Right hindlimb (tissue), 1 donor: ENCODE results near the gene DGUOK.

Experiments
- DNase-seq: peaks from one replicate; pipeline ENCODE4 v3.0.0-alpha.2; 2018

The DGUOK gene

DNA sequence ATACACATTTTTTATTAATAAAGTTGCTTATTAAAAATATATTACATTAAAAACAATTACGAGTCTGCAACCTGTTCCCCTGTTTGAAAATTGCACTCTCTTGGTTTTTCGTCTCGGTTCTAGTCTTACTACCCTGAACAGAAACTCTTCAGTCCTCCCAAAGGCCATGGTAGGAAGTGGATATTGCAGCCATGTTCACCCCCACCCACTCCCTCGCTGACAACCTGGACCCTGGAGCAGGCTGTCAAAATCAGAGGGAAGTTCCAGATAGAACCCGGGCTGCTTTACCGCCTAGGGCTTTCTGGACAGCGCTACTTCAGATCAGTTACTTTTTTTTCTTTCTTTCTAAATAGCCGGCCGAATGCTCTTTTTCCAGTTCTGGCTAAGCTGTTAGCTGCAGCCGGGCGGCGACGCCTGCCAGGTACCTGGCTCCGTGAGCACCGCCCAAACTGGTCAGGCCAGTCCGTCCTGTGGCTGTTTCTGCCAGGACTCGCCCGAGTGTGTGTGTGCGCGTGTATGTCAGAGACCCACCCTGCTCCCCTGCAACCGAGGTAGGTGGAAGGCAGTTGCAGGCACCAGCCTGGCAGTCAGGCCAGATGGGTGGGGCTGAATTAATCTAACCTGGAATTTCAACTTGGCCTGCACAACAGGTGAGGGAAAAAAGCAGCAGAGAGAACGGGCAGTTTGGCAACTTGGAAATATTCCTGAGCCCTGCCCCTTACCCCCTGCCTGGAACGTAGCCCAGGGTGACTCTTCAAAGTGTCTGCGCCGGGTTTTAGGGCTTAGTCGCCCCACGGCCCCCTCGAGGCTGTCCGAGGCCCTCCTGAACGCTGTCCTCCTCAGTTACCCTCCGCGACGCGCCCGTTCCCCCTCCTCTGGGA is 56.9 kb downstream of the DGUOK start:
- peak; percentile 37 for DNase-seq

DNA sequence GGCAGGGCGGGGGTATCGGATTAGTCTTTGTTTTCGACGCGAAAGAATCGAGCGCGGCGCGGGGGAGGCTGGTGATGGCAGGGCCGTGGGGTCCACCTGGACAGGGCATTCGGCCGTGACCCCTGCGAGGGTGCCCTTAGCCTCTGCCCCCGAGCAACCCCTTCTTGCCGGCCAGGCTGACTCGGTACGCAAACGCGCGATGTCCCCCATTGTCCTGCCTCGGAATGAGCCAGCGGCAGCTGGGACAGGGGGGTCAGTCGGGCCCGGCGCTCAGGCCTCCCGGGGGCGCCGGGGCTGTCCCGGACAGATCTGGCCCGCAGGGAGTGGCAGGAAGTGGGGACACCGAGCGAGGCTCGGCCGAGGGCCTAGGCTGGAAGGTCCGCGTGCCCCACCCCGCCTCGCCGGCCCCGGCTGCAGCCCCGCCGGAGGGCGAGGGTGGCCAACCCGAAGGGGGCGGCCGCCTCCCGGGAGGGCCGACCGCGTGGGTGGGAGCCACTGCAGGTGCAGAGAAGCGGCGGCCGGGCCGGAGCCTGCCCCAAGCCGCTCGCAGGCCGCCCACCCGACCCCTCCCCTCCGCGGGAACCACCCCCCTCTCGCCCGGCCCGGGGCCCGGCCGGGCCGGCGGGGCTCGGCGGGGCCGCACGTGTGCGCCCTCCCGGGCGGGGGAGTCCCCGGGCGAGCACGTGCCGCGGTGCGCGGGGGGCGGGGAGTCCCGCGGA is 57.7 kb downstream of the DGUOK start, which contains the start of gene TET3:
TSS of gene TET3 (plus strand) at position 708 of the 719 bp plus-strand sequence. CDS start 1,494 bp downstream, outside the sequence.
- DNase-seq = peak; percentile 53

DNA sequence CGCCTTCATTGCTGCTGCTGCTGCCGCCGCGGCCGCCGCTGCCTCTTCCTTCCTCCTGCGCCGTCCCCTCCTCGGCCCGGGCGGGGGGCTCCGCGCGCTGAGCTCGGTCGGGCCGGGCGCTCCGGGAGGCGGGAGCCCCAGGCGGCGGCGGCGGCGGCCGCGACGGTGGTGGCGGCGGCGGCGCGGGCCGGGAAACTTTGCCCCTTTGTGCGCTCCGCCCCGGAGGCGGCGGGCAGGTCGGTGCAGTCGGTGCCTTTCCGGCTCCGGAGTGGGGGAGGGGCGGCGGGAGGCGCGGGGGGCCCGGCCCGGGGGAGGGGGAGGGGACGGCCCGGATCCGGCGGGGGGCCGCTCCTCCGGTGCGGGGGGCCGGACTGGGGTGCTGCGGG is 58.2 kb downstream of the DGUOK start:
- DNase-seq = peak; percentile 69

DNA sequence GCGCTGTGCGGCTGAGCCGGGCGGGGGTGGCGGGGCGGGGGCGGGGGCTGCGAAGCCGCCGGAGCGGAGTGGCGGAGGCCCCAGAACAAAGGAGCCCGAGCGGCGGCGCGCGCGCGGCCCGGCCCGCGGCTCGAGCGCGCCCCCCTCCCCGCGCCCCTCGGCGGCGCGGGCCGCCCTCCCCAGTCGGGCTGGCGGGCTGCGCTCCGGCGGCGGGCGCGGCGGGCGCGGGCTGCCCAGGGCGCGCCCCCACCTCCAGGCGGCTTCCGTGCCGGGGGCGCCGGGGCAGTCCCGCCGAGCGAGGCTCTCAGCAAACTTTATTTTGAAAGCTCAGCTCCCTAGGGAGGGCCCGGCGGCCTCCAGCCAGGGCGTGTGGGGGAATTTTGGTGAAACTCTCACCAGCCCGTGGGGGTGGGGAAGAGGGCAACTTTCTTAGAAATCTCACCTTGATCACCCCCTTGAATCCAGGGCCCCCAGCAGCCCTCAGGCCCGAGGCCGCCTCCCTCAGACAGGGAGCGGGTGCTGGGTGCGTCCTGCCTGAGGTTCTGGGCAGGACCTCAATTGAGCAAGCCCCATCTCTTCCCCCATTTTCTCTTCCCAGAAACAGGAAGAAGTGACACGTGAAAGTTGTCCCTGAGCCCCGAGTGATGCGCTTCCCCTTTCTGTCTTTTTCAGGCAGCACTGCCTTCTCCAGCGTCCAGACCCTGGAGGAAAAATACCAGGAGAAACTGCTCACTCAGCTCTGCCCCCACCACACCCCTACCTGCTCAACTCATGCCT is 58.8 kb downstream of the DGUOK start:
- DNase-seq = peak; percentile 56

DNA sequence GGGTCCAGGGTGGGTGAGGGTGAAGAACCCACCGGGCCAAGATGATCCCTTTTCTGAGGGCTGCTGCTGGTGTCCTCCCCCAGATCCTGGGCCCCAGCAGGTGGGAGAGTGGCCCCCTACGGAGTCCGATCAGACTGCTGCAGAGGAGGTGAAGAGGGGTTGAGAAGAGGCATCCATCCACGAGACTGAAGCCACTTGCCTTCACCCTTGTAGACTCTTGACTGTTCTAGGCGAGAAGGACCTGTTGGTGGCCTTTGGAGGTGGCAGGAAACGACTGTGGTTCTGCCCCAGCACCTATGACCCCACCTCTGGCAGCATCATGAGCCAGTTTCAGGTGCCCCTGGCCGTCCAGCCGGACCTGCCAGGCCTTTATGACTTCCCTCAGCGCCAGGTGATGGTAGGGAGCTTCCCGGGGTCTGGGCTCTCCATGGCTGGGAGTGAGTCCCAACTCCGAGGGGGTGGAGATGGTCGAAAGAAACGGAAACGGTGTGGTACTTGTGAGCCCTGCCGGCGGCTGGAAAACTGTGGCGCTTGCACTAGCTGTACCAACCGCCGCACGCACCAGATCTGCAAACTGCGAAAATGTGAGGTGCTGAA is 59.5 kb downstream of the DGUOK start:
- no peak for DNase-seq

DNA sequence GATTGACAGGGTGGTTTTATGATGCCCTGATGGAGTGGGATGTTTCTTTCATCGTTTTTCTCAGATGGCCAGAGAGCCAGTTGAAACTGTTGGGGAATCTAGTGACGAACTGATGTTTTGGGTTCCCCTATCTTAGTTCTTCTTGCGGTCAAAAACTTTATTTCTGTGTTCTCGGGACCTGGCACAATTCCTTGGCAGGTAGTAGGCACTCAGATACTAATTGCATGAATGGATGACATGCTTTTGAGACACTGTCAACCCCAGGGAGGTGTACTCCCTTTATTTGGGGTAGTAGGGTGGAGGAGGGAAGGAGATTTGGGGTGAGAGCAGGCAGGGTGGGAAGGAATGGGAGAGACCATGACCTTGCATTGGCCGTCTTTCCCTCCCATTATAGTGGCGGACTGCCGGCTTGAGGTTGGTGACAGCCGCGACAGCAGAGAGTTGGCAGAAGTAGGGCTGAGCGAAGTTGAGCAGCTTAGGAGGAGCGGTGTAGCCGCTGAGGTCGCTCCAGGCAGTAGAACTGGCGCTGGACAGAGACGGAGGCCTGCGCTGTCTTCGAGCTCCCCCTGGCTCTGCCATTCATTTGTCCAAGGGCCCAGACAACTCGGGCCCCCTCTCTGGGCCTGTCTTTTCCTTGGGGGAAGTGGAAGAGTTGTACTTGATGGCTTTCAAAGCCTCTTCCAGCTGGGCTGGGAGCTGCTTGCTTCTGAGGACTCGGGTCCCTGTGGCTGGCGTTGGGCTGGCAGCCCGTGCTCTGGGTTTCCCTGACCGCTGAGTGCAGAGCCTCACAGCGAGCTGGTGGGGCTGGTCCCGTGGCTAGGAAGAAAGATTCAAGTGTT is 60.6 kb downstream of the DGUOK start:
- DNase-seq = peak; percentile 62

DNA sequence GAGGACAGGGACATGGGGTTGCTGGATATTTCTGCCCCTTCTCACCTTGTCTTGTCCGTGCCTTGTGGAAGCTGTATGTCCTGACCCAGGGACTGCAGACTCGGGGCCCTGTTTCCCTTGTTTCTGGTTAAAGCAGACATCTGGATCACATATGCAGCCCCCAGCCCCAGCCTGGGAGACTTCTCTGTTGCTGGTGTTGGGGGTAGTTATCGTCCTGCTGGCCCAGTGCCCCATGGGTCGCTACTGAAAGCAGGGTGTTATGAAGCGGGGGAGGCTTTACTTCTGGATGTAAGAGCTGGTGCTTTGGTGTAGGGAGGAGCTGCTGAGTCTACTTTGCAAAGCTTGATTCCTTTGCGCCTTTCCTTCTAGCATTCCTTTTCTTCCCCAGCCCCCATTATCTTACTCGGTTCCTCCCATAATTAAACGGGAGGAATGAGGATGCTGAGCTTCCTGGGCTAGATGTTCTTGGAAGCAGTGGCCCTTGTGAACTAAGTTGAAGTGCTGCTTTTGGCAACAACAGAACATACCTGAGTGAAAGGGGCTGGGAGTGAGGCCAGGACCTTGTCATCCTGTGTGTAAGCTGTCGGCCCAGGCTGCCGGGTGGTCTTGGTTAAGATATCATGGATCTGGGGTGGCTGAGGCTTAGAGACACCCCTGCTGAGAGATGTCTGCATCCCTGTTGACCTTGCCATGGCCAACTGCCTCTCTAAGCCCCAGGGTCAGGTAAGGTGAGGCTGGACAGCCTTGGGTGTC is 61.4 kb downstream of the DGUOK start:
- DNase-seq = no peak

DNA sequence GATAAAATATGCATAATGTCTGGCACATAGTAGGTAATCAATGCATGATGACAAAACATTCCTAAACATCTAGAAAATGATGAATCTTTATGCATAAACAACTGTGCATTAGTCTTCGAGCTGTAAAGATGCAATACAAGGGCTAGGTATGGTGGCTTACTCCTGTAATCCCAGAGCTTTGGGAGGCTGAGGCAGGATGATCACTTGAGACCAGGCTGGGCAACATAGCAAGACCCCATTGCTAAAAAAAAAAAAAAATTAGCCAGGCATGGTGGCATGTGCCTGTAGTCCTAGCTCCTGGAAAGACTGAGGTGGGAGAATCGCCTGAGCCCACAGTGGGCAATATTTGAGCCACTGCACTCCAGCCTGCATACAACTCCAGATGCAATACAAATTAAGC is 63.3 kb downstream of the DGUOK start:
- DNase-seq = no peak

DNA sequence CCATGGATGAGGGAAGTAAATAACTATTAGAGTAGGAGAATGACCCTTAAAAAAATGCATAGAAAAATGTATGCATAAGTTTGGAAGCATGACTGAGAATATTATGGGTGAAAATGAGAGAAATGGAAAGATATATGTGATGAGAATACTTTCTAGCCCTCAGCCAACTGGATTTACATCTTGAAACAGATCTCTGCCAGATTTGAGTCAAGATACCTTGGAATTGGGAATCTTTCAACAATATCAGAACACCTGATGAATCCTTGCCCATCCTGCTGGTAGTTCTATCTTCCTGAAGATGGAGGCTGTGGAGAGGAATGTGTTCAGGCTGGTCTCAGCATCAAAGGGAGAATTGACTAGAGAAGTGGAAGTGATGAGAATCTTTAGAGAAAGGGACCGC is 63.9 kb downstream of the DGUOK start:
- no peak for DNase-seq

DNA sequence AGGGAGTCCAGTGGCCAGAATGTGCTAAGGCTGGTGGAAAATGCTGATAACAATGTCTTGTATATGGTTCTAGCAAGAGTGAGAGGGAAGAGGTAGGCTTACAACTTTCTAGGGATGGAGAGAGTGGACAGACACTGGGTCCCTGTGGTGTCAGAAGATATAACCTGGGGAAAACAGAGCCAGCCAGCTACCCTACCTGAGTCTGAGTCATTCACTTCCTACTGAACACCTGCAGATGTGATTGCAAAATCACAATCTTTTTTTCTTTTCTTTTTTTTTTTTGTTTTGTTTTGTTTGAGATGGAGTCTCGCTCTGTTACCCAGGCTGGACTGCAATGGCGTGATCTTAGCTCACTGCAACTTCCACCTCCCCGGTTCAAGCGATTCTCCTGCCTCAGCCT is 65.4 kb downstream of the DGUOK start:
- no peak for DNase-seq

DNA sequence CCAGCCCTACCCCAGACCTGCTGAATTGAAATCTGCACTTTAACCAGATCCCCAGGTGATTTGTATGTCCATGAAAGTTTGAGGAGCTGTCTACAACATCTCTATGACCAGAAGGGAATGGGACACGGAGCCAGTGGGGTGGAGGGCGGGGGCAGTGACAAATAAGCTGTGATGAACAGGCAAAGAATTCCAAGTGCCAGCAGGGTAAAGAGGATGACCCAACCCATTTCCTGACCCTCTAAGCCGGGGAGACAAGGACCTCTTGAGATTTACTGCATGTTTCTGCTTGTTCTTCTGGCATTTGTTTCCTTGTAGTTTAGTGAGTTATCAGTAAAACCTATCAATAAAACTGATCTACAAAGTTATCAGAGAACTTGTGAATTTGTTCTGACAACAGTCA is 66.7 kb downstream of the DGUOK start:
- no peak for DNase-seq

DNA sequence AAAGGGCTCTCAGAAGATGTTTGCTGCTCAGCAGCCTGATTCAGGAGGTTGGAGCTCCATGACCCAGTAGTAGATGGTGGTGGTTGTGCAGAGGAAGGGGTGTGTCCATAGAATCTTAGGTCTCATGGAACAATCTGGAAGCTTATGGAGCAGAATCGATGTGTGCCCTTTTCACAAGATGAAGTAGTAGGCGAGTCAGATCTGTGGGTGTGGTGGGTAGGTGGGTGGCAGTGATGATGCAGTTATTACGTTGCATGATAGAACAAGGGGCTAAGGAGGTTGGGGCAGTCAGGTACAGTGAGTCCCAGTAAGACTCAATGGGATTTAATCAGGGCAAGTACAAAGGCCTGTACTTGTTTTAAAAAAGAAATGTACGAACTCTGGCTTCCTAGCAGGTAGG is 67.1 kb downstream of the DGUOK start:
- no peak for DNase-seq

DNA sequence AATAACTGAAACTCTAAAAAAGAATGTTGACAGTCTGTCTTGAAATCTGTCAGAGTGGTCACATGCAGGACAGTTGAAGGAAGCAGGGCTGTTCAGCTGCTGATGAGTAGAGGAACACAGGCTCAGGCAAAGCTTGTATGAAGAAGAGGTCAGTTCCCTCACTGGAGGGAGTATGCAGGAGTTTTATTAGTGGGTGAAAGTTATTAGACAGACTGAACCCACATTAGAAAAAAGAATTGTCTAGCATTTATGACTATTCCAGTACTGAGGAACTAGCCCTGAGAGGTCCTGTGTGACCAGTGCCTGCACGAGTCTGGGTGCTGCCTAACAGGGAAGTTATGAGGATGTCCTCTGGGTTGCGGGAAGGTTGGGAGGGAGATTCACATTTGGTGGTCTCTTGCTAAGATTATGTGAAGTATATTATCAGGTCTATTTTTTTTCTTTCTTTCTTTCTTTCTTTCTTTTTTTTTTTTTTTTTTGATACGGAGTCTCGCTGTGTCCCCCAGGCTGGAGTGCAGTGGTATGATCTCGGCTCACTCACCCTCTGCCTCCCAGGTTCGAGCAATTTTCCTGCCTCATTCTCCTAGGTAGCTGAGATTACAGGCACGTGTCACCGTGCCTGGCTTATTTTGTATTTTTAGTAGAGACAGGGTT is 67.6 kb downstream of the DGUOK start:
- no peak for DNase-seq

DNA sequence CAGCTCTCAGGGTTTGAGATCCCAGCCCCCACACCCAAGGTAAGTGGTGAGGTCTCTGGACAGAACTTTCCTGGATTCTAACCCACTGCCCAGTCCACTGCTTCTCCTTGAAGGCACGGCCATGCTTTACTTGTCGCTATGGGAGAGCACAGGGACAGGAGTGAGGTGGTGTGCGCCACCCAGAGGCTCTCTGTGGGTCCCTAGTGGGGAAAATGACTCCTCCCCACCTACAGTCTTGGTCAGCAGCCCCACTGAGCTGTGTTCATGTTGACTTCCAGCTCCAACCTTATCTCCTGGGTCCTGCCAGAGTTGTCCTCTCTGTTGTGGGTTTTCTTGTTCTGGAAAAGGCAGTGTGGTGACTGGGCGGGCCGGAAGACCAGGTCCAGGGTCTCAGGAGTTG is 69.1 kb downstream of the DGUOK start:
- DNase-seq = no peak

DNA sequence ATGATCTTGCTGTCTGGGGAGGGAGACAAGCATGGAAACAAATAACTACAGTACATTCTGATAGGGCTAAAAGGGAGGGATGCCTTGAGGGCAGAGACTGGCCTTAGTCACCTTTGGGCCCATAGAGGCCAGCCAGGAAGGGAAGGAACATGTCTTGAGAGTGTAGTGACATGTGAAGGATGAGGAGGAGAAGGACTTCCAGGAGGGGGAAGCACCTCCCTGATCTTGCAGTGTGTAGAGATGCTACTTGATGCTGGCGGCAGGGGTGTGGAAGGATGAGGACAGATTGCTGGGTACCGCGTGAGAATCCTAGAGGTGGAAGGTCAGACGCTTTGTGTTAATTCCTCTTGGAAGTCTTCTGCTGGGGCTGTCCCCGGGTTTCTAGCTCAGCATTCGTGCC is 71.1 kb downstream of the DGUOK start:
- DNase-seq = no peak

DNA sequence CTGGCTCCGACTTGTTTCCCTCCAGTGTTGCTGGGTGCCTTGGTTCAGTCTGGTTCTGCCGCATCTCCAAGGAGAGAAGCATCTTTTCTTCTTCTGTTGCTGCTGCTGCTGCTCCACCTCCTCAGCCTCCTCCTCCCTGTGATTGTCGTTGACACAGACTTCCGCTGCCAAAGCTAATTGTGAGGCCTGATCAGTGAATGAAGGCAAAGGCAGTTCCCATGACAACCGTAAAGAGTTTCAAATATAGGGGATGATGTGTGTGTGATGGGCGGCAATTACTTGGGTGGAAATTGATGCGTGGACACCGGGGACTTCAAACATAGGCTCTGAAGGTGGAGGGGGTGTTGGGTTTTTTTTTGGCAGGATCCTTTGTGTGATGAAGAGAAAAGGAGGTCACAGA is 71.8 kb downstream of the DGUOK start:
- DNase-seq = no peak

DNA sequence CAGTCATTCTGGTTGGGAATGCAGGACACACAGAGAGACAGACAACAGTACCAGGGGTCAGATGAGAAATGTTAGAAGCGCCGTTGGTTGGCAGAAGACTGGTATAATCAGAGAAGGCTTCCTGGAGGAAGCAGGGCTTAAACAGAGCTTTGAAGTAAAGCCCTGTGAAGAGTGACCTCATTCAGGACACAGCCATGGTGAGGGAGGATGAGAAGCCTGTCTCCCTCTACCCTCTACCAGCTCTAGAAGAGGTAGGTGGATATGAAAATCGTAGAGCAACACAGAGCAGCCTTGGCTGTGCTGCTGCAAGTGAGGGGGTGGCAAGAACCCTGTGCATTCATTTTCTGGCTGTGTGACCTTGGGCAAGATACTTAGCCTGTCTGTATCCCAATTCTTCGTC is 72.3 kb downstream of the DGUOK start:
- no peak for DNase-seq

DNA sequence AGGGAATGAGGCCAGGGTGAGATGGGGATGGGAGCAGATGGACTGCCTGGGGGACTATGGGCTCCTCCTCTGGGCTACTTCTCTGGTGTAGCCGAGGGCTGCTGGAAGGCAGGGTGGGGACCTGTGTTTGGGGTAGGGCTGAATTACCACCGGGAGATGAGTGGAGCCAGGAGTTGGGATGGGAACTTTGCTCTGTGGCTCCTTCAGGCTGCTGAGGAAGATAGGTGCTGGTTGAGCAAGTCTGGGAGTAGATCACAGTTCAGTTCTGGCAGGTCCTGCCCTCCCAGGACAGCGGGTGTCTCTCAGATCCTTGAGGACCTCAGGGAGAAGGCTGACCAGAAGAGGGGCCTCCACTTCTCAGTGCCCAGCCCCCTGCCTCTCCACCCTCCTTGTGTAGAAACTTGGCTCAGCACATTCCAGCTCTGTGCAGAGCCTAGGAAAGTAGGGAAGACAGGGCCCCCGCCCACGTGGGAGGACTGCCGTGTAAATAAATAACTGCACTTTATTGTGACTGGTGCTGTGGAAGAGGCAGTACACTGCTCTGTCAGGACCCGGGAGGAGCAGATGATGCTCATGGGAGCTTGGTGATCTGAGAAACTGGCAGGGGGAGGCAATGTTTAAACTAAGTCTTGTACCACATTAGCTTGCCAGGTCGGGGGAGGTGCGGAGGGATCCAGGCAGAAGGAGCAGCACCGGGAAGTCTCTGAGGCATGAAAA is 73.4 kb downstream of the DGUOK start:
- peak; percentile 65 for DNase-seq

DNA sequence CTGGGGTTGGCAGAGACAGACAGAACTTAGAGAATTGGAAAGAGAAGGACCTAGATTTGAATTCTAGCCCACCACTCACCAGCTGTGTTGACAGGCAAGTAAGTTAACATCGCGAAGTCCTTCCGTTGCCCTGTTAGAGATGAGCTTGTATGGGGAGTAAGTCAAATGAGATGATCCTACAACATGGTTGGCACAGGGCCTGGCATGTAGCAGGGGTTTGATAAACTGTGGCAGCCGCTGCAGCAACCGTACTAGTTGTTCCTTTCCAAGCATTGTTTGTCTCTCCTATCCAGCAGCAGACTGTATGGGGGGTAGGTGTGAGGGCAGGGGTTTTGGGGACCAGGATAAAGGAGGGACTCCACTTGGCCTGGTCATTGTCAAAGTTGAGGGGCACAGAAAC is 74.0 kb downstream of the DGUOK start:
- no peak for DNase-seq

DNA sequence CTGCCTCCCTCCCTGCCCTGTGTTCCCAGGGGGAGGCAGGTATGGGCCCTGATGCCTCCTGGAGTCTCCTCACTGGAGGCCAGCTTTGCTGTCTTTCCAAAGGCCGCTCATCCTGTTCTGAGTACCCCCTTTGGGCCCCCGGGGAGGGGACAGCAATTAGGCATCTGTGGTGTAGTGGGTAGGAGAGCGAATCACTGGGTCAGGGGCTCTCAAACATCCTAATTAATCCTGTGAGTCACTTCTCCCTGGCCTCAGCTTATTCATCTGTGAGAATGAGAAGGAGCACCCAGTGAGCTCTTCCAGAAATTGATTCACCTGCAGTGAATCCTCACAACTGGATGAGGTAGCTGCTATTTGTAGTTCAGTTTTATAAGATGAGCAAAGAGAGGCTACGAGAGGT is 74.4 kb downstream of the DGUOK start:
- DNase-seq = no peak
